SK-N-SH treated with all-trans-retinoic acid at 6 μM for 48 hours (cell line): Measurements from ENCODE around the gene WDFY2.

Source experiments
- ATAC-seq: fragments of 200-7000 bp; cut with Tn5 transposase; 3 replicates; pipeline ENCODE4 v1.9.1; 2020; ENCODE audit warnings: mild to moderate bottlenecking, moderate library complexity
- ARNTL ChIP-seq: fragments of 450-650 bp; formaldehyde crosslinking; IDR thresholded peaks from 2 replicates; pipeline ENCODE4 v1.5.0; 2020; ENCODE audit warnings: low read depth, mild to moderate bottlenecking, moderate library complexity, borderline replicate concordance
- BACH2 ChIP-seq: fragments of 250-450 bp; sonication (Bioruptor Pico); IDR thresholded peaks from 2 replicates; pipeline ENCODE4 v1.9.0; 2021; ENCODE audit warnings: mild to moderate bottlenecking, borderline replicate concordance
- CSRNP3 ChIP-seq: fragments of 250-450 bp; sonication (Bioruptor Pico); IDR thresholded peaks from 2 replicates; pipeline ENCODE4 v1.5.1; 2021; ENCODE audit warnings: mild to moderate bottlenecking, moderate library complexity
- ESRRG ChIP-seq: fragments of 250-450 bp; sonication (Bioruptor Pico); IDR thresholded peaks from 2 replicates; pipeline ENCODE4 v1.6.1; 2021; ENCODE audit warnings: mild to moderate bottlenecking
- GLIS3 ChIP-seq: fragments of 250-450 bp; sonication (Bioruptor Pico); IDR thresholded peaks from 2 replicates; pipeline ENCODE4 v1.5.0; 2020; ENCODE audit warnings: mild to moderate bottlenecking, moderate library complexity
- ISL1 ChIP-seq: fragments of 250-450 bp; sonication (Bioruptor Pico); IDR thresholded peaks from 2 replicates; pipeline ENCODE4 v2.1.2; 2022; ENCODE audit warnings: mild to moderate bottlenecking, moderate library complexity
- OSR1 ChIP-seq: fragments of 250-450 bp; sonication (Bioruptor Pico); IDR thresholded peaks from 2 replicates; pipeline ENCODE4 v1.8.0; 2022; ENCODE audit warnings: moderate library complexity, mild to moderate bottlenecking, inconsistent platforms
- PPARA ChIP-seq: fragments of 250-450 bp; sonication (Bioruptor Pico); IDR thresholded peaks from 2 replicates; pipeline ENCODE4 v1.5.0; 2020; ENCODE audit warnings: mild to moderate bottlenecking, borderline replicate concordance
- RARB ChIP-seq: fragments of 250-450 bp; sonication (Bioruptor Pico); IDR thresholded peaks from 2 replicates; pipeline ENCODE4 v1.8.0; 2021; ENCODE audit warnings: mild to moderate bottlenecking, moderate library complexity
- SNAI2 ChIP-seq: fragments of 250-450 bp; sonication (Bioruptor Pico); IDR thresholded peaks from 2 replicates; pipeline ENCODE4 v1.5.0; 2020; ENCODE audit warnings: mild to moderate bottlenecking, moderate library complexity
- TOX ChIP-seq: fragments of 250-450 bp; sonication (Bioruptor Pico); IDR thresholded peaks from 2 replicates; pipeline ENCODE4 v1.8.0; 2021; ENCODE audit warnings: mild to moderate bottlenecking, moderate library complexity, borderline replicate concordance
- ZC3H10 ChIP-seq: fragments of 250-450 bp; sonication (Bioruptor Pico); IDR thresholded peaks from 2 replicates; pipeline ENCODE4 v1.5.1; 2021; ENCODE audit warnings: mild to moderate bottlenecking, moderate library complexity
- ZFP3 ChIP-seq: fragments of 250-450 bp; sonication (Bioruptor Pico); IDR thresholded peaks from 2 replicates; pipeline ENCODE4 v1.5.0; 2020; ENCODE audit warnings: mild to moderate bottlenecking, moderate library complexity
- ZFP30 ChIP-seq: fragments of 450-650 bp; formaldehyde crosslinking; IDR thresholded peaks from 2 replicates; pipeline ENCODE4 v1.5.0; 2022; ENCODE audit warnings: mild to moderate bottlenecking, moderate library complexity
- ZNF565 ChIP-seq: fragments of 450-650 bp; formaldehyde crosslinking; conservative IDR thresholded peaks from 2 replicates; pipeline ENCODE4 v1.5.0; 2020; ENCODE audit warnings: low read depth, mild to moderate bottlenecking, moderate library complexity
- ZNF70 ChIP-seq: fragments of 450-650 bp; formaldehyde crosslinking; IDR thresholded peaks from 2 replicates; pipeline ENCODE4 v1.5.0; 2020; ENCODE audit warnings: mild to moderate bottlenecking, moderate library complexity
- ZNF8 ChIP-seq: fragments of 450-650 bp; formaldehyde crosslinking; IDR thresholded peaks from 2 replicates; pipeline ENCODE4 v1.5.0; 2020; ENCODE audit warnings: mild to moderate bottlenecking, moderate library complexity
- TF ChIP-seq, protein P1 (sequence below): fragments of 250-450 bp; sonication (Bioruptor Pico); IDR thresholded peaks from 2 replicates; pipeline ENCODE4 v1.5.0; 2020; ENCODE audit warnings: mild to moderate bottlenecking, moderate library complexity
- TF ChIP-seq, protein P2 (sequence below): fragments of 250-450 bp; sonication (Bioruptor Pico); IDR thresholded peaks from 2 replicates; pipeline ENCODE4 v1.5.1; 2020; ENCODE audit warnings: low read depth, mild to moderate bottlenecking, moderate library complexity
- TF ChIP-seq, protein P3 (sequence below): fragments of 250-450 bp; sonication (Bioruptor Pico); IDR thresholded peaks from 2 replicates; pipeline ENCODE4 v1.8.0; 2021; ENCODE audit warnings: low read depth, mild to moderate bottlenecking, moderate library complexity, borderline replicate concordance
- TF ChIP-seq, protein P4 (sequence below): fragments of 250-450 bp; sonication (Bioruptor Pico); IDR thresholded peaks from 2 replicates; pipeline ENCODE4 v1.8.0; 2020; ENCODE audit warnings: mild to moderate bottlenecking, moderate library complexity, borderline replicate concordance

The WDFY2 gene

DNA sequence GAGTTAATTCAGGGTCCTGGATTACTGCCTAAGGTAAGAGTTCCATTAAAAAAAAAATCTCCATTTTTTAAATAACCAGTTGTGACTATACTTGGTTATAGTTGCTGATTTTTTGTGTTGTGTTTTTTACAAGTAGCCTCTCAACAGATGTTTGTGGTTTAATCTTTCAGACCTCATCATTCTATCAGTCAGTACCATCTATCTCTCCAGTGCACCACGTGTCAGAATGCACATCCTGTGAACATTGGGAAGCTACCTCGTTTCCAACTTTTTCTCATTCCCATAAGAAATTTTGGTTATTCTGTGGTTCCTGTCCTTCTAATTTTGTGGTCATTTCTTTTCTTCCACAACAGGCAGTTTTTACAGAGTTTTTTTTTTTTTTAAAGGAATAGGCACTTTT lies 39.2 kb downstream of the WDFY2 start:
- peak; percentile 50 for ATAC-seq
- TF ChIP-seq CSRNP3 (CRISPR knock-in tag), result no peak
- no peak for TF ChIP-seq ZNF565 (CRISPR knock-in tag)
- TF ChIP-seq, protein P1, sequence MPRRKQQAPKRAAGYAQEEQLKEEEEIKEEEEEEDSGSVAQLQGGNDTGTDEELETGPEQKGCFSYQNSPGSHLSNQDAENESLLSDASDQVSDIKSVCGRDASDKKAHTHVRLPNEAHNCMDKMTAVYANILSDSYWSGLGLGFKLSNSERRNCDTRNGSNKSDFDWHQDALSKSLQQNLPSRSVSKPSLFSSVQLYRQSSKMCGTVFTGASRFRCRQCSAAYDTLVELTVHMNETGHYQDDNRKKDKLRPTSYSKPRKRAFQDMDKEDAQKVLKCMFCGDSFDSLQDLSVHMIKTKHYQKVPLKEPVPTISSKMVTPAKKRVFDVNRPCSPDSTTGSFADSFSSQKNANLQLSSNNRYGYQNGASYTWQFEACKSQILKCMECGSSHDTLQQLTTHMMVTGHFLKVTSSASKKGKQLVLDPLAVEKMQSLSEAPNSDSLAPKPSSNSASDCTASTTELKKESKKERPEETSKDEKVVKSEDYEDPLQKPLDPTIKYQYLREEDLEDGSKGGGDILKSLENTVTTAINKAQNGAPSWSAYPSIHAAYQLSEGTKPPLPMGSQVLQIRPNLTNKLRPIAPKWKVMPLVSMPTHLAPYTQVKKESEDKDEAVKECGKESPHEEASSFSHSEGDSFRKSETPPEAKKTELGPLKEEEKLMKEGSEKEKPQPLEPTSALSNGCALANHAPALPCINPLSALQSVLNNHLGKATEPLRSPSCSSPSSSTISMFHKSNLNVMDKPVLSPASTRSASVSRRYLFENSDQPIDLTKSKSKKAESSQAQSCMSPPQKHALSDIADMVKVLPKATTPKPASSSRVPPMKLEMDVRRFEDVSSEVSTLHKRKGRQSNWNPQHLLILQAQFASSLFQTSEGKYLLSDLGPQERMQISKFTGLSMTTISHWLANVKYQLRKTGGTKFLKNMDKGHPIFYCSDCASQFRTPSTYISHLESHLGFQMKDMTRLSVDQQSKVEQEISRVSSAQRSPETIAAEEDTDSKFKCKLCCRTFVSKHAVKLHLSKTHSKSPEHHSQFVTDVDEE (CRISPR knock-in tag), result no peak
- TF ChIP-seq ZNF70 (CRISPR knock-in tag), result no peak
- no peak for TF ChIP-seq ZC3H10
- TF ChIP-seq ISL1 (CRISPR knock-in tag), result no peak
- TF ChIP-seq, protein P2, sequence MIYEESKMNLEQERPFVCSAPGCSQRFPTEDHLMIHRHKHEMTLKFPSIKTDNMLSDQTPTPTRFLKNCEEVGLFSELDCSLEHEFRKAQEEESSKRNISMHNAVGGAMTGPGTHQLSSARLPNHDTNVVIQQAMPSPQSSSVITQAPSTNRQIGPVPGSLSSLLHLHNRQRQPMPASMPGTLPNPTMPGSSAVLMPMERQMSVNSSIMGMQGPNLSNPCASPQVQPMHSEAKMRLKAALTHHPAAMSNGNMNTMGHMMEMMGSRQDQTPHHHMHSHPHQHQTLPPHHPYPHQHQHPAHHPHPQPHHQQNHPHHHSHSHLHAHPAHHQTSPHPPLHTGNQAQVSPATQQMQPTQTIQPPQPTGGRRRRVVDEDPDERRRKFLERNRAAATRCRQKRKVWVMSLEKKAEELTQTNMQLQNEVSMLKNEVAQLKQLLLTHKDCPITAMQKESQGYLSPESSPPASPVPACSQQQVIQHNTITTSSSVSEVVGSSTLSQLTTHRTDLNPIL (CRISPR knock-in tag), result no peak
- TF ChIP-seq, protein P3, sequence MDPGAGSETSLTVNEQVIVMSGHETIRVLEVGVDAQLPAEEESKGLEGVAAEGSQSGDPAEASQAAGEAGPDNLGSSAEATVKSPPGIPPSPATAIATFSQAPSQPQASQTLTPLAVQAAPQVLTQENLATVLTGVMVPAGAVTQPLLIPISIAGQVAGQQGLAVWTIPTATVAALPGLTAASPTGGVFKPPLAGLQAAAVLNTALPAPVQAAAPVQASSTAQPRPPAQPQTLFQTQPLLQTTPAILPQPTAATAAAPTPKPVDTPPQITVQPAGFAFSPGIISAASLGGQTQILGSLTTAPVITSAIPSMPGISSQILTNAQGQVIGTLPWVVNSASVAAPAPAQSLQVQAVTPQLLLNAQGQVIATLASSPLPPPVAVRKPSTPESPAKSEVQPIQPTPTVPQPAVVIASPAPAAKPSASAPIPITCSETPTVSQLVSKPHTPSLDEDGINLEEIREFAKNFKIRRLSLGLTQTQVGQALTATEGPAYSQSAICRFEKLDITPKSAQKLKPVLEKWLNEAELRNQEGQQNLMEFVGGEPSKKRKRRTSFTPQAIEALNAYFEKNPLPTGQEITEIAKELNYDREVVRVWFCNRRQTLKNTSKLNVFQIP, result no peak
- TF ChIP-seq RARB (CRISPR knock-in tag), result no peak
- TF ChIP-seq OSR1 (CRISPR knock-in tag), result no peak
- TF ChIP-seq PPARA (CRISPR knock-in tag), result no peak
- TF ChIP-seq ESRRG (CRISPR knock-in tag), result no peak
- TF ChIP-seq ZFP30 (CRISPR knock-in tag), result no peak
- TF ChIP-seq ARNTL (CRISPR knock-in tag), result no peak
- no peak for TF ChIP-seq TOX (CRISPR knock-in tag)
- no peak for TF ChIP-seq GLIS3 (CRISPR knock-in tag)
- TF ChIP-seq ZNF8 (CRISPR knock-in tag), result no peak
- no peak for TF ChIP-seq BACH2 (CRISPR knock-in tag)
- TF ChIP-seq SNAI2 (CRISPR knock-in tag), result no peak
- TF ChIP-seq, protein P4, sequence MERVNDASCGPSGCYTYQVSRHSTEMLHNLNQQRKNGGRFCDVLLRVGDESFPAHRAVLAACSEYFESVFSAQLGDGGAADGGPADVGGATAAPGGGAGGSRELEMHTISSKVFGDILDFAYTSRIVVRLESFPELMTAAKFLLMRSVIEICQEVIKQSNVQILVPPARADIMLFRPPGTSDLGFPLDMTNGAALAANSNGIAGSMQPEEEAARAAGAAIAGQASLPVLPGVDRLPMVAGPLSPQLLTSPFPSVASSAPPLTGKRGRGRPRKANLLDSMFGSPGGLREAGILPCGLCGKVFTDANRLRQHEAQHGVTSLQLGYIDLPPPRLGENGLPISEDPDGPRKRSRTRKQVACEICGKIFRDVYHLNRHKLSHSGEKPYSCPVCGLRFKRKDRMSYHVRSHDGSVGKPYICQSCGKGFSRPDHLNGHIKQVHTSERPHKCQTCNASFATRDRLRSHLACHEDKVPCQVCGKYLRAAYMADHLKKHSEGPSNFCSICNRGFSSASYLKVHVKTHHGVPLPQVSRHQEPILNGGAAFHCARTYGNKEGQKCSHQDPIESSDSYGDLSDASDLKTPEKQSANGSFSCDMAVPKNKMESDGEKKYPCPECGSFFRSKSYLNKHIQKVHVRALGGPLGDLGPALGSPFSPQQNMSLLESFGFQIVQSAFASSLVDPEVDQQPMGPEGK (CRISPR knock-in tag), result no peak

DNA sequence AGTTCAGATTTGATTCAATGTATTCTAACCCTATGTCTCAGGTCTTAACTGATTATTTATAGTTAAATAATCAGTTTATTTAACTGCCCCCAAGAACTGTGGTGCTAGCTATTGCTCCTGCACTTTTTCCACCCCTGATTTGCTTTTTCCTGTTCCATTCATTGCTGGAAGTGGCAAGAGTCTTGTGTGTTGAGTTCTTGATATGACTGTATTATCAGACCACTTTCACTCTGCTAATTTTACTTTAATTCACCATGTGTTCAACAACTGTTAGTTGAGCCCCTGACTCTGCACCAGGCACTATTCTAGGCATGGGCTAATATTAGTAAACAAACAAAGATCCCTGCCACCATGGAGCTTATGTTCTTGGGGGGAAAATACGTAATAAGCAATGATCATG lies 39.9 kb downstream of the WDFY2 start:
- TF ChIP-seq SNAI2 (CRISPR knock-in tag), result no peak
- ATAC-seq, result no peak

GRCh38 chr13:51624695-51625345 lies 40.6 kb downstream of the WDFY2 start:
- no peak for ATAC-seq

More at GRCh38 chr13:51624695-51625345, 40.6 kb downstream of the WDFY2 start:
- TF ChIP-seq ZNF8 (CRISPR knock-in tag) (no peak), ISL1 (CRISPR knock-in tag) (no peak), SNAI2 (CRISPR knock-in tag) (no peak), TOX (CRISPR knock-in tag) (no peak), ZNF565 (CRISPR knock-in tag) (no peak), ZFP3 (CRISPR knock-in tag) (no peak), ARNTL (CRISPR knock-in tag) (no peak)
- TF ChIP-seq, protein P3, result no peak
- TF ChIP-seq, protein P4 (CRISPR knock-in tag), result no peak
- TF ChIP-seq, protein P1 (CRISPR knock-in tag), result no peak
